HG03457 (cell line): ENCODE results near the gene BCAP31.
"Not testable (repeated sequence)": the region's sequence is repeated elsewhere in the genome, so short reads cannot be mapped to it uniquely, and the experiment has no call there.

Experiments
- ATAC-seq: cut with Tn5 transposase; IDR thresholded peaks from one replicate; pipeline ENCODE4 v1.9.1; 2021; ENCODE audit warnings: moderate number of reproducible peaks; ENCODE audit not compliant: unreplicated experiment

Gene BCAP31

DNA sequence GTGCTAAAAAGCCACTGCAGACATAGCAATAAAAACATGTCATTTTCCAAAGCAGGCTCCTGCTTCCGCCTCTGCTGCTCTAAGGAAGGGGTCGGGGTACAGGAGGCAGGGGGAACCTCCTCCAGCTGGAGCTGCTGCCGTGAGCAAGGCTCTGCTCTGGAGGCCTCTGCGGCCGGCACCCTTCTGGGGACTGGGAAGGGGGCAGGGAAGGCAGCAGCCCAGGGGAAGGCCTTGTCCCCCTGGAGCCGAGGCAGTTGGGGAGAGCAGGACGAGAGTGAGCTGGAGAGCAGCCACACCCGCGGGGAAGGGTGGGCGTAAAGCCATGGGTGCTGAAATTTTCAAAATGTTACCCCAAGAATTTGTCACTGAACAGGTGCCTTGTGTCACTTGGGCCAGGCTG is 27.6 kb downstream of the BCAP31 start:
- not testable (repeated sequence) for ATAC-seq

DNA sequence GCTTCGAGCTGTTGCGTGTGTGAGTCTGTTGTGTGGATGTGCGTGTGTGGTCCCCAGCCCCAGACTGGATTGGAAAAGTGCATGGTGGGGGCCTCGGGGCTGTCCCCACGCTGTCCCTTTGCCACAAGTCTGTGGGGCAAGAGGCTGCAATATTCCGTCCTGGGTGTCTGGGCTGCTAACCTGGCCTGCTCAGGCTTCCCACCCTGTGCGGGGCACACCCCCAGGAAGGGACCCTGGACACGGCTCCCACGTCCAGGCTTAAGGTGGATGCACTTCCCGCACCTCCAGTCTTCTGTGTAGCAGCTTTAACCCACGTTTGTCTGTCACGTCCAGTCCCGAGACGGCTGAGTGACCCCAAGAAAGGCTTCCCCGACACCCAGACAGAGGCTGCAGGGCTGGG is 28.1 kb downstream of the BCAP31 start:
- no peak for ATAC-seq

DNA sequence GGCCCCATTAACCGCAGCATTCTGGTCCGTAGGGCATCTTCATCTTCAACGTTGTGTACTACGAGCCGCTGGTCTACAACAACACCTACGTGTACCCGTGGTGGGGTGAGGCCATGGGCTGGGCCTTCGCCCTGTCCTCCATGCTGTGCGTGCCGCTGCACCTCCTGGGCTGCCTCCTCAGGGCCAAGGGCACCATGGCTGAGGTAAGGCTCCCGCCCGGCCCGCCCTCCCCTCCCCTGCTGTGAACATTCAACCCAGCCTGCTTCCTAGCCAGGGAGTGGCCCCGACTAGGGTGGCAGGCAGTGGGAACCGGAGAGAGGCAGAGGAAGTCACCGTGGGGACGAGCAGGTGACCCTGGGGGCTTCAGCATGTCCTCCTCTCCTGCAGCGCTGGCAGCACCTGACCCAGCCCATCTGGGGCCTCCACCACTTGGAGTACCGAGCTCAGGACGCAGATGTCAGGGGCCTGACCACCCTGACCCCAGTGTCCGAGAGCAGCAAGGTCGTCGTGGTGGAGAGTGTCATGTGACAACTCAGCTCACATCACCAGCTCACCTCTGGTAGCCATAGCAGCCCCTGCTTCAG is 29.4 kb downstream of the BCAP31 start:
- no peak for ATAC-seq

DNA sequence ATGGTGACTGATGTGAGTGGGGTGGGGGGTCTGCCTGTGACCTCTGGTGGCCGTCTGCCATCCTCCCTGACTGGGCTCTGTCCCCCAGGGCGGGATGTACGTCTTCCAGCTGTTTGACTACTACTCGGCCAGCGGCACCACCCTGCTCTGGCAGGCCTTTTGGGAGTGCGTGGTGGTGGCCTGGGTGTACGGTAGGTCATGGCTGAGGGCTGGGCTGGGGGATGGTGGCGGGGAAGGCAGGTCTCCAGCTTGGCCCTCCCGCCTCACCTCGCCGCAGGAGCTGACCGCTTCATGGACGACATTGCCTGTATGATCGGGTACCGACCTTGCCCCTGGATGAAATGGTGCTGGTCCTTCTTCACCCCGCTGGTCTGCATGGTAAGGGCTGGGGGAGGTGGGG is 29.9 kb downstream of the BCAP31 start:
- ATAC-seq = not testable (repeated sequence)

DNA sequence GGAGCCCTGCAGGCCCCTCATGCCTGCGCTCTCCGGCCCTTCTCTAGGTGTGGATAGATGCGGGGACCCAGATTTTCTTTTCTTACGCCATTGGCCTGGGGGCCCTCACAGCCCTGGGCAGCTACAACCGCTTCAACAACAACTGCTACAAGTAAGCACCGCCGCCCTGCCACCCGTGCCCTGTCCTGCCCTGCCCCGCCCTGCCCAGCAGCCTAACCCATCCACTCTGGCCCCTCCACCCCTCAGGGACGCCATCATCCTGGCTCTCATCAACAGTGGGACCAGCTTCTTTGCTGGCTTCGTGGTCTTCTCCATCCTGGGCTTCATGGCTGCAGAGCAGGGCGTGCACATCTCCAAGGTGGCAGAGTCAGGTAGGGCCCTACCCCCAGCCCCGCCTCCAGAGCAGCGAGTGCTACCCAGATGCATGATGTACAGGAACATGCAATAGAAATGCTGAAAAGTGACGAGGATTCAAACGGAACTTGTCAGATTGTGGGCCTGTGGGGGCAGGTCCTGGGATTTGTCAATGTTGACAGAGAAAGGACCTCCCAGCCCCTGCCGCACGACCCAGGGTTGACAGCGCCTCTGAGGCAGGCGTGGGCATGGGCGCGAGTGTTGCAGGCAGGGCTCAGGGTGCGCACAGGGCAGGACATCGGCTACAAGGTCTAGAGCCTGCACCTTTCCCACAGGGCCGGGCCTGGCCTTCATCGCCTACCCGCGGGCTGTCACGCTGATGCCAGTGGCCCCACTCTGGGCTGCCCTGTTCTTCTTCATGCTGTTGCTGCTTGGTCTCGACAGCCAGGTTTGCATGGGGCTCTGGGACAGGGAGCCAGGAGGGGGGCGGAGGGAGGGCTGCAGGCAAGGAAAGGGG is 30.7 kb downstream of the BCAP31 start:
- ATAC-seq = no peak

DNA sequence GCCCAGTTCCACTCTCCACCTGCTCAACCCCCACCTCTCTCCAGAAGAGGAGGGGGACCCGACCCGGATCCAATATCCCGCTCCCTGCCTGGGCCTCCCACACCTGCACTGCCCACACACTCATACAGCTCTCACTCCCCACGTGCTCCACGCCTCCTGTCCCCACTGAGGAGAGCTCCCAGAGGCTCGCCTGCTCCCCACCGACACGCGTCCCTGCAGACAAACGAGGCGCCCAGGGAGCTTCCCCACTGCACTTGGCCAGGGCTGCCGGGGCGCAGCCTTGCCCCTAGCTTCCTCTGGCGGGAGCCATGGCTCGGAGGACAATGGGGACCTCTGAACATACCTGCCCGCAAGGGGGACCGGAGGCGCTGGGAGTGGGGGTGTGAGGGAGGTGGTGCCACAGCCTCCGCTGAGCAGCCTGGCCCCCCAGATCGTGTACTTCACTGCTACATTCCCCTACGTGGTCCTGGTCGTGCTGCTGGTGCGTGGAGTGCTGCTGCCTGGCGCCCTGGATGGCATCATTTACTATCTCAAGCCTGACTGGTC is 31.5 kb downstream of the BCAP31 start:
- no peak for ATAC-seq

DNA sequence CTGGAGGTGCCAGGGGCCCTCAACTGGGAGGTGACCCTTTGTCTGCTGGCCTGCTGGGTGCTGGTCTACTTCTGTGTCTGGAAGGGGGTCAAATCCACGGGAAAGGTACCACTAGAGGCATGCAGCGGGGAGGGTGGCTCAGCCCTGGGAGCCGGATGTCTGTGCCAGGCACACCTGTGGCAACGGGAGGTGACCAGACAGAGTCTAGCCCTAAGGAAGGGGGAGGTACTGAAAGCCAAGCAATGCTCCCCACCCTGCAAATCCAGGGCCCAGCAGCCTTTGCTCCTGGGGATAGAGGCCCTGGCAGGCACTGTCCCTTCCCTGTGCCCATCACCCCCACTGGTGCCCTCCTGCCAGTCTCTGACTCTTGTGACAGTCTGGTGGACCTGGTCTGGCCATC is 32.2 kb downstream of the BCAP31 start:
- ATAC-seq = no peak

DNA sequence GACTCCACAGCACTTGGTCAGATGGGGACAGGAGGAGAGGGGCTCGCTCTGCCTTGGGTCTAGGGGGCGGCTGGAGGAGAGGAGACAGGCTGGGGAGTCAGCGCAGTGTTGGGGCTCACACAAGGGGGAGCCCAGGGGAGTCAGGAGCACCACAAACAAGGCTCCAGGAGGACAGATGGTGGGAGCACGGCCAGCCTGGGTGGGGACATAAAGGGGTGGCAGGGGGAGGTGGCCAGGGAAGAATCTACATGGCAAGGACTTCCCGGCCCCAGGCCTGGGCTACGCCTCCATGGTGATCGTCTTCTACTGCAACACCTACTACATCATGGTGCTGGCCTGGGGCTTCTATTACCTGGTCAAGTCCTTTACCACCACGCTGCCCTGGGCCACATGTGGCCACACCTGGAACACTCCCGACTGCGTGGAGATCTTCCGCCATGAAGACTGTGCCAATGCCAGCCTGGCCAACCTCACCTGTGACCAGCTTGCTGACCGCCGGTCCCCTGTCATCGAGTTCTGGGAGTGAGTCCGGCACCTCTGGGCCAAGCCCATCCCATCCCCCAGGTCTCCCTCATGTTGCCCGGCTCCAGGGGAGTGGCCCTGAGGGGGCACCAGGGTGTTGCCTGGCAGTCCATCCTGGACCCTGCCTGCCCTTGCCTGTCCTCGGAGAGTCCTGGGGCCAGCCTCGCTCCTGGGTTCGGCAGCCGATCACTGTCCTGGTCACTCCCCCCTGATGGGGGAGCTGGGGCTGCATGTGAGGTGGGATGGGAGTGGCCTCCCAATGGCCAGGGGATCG is 33.0 kb downstream of the BCAP31 start:
- ATAC-seq = not testable (repeated sequence)

DNA sequence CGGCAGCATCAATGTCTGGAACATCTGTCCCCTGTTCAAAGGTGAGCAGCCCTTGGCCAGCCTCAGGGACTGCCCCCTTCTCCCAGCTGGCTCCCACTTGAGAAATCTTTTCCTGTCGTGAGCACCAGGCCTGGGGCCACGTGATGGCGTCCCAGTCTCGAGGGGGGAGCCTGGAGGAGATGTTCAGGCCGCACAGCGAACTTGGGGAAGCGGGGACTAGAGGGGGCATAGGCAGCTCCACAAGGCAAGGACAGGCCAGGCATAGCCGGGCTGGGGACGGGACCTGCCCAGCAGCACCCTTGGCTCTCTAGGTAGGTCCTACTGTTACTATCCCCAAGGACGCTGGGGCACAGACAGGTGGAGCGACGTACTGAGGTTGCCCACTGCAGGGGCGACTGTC is 33.7 kb downstream of the BCAP31 start:
- ATAC-seq = no peak

DNA sequence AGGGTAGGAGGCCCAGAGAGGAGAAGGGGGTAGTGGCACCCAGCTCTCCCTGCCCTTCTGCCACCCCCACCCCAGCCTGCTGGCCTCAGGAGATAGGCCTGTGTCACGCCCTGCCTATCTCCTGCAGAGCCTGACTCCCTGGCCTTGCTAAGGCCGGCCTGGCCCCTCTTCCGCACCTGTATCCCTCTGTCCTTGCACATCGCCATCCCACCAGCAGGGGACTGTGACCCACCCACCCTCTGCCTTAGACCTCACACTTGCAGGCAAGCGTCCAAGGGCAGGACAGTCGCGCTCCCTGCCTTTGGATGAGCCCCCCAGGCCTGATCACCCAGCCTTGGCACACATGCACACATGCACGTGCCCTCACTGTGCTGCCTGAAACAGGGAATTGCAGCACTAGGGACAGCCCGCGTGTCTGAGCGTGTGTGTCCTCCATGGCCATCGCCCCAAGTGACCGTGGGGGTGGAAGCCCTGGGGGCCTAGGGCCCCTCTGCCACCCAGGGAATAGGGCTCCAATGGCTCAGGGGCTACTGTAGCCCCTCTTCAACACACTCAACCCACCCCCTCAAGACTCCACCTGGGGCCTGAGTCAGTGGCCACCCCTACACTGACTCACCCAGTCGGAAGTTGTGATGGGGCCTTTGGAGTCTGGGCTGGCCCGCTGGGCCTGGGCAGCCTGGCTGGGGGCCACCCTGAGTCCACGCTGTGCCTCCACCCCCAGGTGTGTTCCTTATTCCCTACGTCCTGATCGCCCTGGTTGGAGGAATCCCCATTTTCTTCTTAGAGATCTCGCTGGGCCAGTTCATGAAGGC is 34.3 kb downstream of the BCAP31 start:
- ATAC-seq = no peak

DNA sequence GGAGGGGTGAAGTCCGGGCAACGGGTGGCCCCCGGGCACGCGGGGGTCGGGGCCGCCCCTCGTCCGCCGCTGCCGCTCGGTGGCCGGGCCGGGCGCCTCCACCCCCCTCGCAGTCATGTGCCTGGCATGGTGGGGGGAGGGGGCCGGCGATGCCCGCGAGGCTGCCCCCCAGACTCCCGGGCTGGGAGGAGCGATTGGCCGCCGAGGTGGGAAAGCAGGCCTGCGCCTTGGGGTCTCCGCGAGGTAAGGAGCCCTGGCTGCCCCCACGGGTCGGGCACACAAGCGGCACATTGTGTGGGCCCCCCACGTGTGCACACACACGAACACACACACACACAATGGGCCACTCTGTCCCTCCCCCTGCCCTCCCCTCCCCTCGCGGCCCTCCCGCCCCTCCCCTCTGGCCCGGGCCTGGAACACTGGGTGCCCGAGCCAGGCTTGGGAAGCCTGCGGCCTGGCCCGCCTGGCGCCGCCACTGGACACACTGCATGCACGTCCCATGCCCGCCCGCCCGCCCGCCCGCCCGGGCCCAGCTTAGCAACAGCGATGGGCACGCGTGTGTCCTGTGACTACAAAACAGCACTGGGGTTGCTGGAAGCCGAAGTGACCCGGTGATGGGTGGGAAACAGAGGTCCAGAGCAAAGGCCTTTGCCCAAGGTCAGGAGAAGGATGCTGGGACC is 35.1 kb downstream of the BCAP31 start:
- no peak for ATAC-seq

DNA sequence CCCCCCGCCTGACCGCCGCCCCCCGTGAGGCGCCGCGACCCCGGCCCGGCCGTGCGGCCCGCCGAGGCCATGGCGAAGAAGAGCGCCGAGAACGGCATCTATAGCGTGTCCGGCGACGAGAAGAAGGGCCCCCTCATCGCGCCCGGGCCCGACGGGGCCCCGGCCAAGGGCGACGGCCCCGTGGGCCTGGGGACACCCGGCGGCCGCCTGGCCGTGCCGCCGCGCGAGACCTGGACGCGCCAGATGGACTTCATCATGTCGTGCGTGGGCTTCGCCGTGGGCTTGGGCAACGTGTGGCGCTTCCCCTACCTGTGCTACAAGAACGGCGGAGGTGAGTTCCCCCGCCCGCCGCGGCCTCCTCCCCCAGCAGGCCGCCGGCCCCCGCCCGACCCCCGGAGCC is 35.7 kb downstream of the BCAP31 start:
- no peak for ATAC-seq

DNA sequence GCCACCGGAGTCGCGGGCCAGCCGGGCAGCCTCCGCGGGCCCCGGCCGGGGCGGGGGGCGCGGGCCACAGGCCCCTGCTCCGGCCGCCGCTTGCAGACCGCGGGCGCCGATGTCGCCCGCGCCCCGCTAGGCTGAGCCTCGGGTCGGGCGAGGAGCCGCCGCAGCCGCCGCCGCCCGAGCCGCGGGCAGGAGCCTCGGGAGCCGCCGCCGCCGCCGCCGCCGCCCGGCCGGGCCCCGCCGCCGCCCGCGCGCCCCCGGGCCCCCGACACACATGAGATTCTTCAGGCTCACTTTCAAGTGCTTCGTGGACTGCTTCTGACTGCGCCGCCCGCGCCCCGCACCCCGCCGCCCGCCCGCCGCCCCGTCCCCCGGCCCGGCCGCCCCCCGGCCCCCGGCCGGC is 36.1 kb downstream of the BCAP31 start:
- ATAC-seq = no peak

DNA sequence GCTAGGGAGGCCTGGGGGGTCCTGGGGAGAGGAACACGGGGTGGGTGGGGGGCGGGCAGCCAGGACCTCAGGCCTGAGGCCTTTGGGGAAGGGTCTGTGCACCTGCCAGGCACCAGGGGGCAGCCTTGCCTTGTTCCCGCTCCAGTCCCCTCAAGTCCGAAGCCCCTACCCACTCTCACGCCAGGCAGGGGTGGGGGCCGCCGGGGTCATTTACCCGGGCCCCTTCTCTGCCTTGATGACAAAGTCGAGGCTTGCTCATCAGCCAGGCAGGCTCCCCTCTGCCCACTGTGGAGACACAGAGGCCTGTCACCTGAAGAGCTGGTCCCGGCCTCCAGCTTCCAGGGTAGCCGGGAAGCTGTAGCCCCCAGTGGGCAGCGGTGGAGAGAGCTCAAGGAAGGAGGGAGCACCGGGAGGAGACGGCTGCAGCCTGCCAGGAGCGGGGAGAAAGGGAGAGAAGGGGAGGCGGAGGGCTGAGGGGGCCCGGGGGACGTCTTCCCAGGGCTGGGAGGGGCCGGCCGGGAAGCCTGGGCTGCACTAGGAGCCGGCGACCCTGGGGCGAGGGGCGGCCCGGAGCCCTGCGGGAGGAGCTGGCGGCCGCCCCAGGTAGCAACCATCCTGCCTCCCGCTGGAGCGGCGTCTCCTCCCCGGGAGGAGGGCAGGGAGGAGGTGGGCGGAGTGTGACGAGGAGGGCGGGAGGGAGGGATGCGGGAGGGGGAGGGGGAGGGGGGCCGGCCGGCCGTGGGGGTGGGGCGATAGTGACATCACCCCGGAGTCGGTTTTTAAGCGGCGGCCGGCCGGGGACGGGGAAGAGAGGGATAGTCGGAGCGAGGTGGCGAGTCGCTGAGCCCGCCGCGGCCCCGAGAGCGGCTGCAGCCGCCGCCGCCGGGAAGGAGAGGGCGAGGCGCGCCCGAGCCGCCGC is 36.8 kb downstream of the BCAP31 start, which contains the start of gene SLC6A8:
Gene SLC6A8 (plus strand): TSS at position 806 of the 919 bp plus-strand sequence. CDS start 649 bp downstream, outside the sequence.
- ATAC-seq = no peak

DNA sequence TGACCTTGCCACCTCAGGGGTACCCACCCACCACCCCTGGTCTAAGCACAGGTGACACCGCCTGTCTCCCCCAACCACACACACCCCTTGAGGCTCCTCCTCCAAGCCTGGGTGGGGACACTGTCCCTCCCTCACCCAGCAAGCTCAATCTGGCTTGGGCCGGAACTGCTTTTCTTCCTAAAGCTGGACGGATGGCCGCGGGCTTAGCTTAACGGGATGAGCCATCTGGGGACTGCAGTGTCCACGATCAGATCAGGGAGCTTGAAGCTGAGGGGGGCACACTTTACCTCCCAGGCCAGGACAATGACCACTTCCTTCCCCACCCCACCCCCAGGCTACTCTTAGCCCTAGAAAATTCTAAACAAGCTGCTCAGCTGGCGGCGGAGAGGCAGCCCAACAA is 37.5 kb downstream of the BCAP31 start:
- no peak for ATAC-seq

DNA sequence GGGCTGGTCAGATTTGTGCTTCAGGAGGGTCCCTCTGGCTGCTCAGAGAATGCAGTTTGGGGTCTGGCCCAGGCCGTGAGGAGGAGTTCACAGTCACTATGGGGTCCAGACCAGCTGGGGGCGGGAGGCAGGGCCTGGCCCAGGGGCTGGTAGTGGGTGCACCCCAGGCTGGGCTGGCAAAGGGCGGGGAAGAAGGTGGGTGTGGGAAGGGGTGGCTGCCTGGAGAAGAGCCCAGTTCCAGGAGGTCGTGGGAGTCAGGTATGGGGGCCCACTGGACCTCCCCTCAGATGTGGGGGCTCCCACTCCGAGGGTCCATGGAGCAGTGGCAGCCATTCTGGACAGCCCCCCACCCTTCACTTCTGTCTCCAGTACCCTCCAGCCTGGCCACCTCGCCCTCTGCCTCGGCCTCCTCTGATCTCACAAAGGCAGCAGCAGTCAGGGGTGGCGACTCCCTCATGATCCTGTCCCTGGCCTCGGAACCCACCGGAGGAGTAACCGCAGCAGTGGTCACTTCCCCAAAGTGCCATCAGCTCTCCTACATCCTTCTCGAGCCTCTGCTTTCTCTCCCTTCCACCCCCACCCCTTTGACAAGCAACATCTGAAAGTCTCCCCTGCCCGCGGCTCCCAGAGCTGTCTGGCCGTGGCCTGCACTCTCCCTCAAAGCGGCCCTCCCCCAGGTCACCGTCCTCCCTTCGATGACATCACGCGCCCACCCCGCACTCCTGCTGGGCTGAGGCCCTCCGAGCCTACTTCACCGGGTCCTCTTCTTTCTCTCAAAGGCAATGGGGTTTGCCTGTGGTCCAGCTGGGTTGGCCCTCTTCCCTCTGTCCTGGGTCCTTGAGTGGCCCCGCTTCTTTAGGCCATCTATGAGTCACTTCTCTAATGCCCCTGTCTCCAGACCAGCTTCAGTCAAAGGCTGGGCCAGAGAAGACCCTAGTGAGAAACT is 38.2 kb downstream of the BCAP31 start:
- no peak for ATAC-seq

DNA sequence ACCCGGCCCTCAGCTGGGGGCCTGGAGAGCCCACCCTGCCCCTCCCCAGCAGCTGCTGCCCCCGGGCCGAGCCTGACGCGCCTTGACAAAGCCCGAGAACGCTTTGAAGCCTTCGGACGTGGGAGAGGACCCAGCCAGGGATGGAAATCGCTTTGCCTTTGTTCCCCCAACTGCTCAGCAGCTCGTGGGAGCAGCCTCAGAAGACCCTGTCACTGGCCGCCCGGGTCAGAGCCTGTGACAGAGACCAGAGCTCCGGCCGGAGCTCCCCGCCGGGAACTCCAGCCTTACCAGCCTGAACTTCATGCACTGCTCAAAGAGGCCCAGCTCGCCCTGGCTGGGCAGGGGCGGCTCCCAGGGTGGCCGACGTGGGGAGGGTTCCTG is 39.0 kb downstream of the BCAP31 start:
- no peak for ATAC-seq
